ENCODE data around the gene IGSF21. TPM values are rescaled to one million over a fixed set of nuclear protein-coding genes. Genes with fewer than 3 reads are reported as not detected.

IGSF21 gene
- total and polyA plus RNA-seq, 4 donors = 0.31 to 1.5 (median 0.88) TPM

DNA sequence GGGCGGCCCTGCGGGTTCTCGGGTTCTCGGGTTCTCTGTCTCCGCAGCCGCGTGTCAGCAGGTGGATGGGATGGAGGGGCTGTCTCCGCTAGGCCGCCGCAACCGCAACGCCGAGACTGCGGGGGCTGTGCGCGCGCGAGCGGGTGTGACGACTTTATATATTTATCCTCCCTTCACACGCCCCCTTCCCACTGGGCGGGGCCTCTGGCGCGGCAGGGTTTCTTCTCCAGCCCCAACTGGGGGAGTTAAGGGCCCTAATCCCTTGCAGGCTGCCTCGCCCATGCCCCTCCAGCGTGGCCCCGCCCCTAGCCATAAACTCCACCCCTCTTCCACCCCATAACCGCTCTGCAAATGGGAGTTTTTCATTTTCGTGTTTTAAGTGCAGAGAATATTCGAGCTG, 3.4 kb downstream of the IGSF21 start:
- Histone ChIP-seq H3K4me1 (ENCODE audit: control insufficient read depth in 4 of 4, insufficient read depth in 4 of 4, low read length in 3 of 4) (peaks cover 5 to 29% (median 10%) of the 10 kb centered on the region in 4 donors), H3K36me3 (ENCODE audit: control insufficient read depth in 4 of 4, insufficient read depth in 3 of 4, low read depth in 1 of 4, low read length in 3 of 4) (no peaks in the 10 kb centered on the region), H3K9ac (ENCODE audit: low read depth in 1 of 2, low read length in 2 of 2) (no peak overlapping the region), H3K4me3 (ENCODE audit: low read depth in 1 of 3, low read length in 3 of 3) (peak overlapping the region in 1 of 3 donors; percentile 9), H3K9me3 (ENCODE audit: control insufficient read depth in 4 of 4, low read length in 3 of 4) (no peaks in the 10 kb centered on the region), H3K27me3 (ENCODE audit: control insufficient read depth in 4 of 4, insufficient read depth in 4 of 4, low read length in 3 of 4) (peaks cover 9 to 21% (median 12%) of the 10 kb centered on the region in 4 donors), H3K27ac (ENCODE audit: low read depth in 1 of 2, low read length in 2 of 2) (no peak overlapping the region)
- no peak for DNase-seq (ENCODE audit: low spot score)
- 6% methylated on average over 30 of the region's 30 CpGs for WGBS
- TF ChIP-seq, protein P1, sequence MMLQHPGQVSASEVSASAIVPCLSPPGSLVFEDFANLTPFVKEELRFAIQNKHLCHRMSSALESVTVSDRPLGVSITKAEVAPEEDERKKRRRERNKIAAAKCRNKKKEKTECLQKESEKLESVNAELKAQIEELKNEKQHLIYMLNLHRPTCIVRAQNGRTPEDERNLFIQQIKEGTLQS (IDR thresholded peaks at IDR 0.05) = no peak
- no peak for TF ChIP-seq ZBTB33 (IDR thresholded peaks at IDR 0.05)

DNA sequence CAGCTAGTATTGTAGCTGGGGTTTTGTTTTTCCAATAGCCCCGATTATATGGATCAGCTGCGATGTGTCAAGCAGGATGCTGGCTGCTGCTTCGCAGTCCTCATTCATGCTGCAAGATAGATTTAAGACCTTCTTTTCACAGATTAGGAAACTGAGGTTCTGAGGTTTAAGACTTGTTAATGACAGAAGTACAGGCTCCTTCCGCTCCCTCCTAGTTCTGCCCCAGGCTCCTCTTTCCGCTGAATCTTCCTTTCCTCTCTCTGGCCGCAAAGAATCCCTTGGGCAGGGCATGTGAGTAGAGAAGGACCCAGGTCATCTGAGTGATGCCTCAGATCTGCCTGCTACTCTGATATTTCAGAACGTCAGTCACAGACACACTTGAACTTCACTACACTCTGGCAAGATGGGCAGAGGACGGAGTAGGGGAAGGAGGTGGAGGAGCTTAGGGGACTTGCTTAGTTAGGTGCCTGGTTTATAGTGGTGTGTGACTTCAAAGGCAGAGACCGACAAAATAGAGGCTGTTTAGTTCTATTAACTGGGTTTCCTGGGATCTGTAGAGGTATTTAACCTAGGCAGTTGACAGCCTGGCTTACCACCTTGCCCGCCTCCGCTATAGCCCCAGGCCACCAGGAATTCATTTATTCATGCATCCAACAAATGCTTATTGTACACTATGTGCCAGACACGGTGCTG, 4.2 kb downstream of the IGSF21 start:
- Histone ChIP-seq H3K36me3 (ENCODE audit: control insufficient read depth in 4 of 4, insufficient read depth in 3 of 4, low read depth in 1 of 4, low read length in 3 of 4) (no peaks in the 10 kb centered on the region), H3K4me1 (ENCODE audit: control insufficient read depth in 4 of 4, insufficient read depth in 4 of 4, low read length in 3 of 4) (peaks cover 5 to 29% (median 10%) of the 10 kb centered on the region in 4 donors), H3K9me3 (ENCODE audit: control insufficient read depth in 4 of 4, low read length in 3 of 4) (no peaks in the 10 kb centered on the region), H3K9ac (ENCODE audit: low read depth in 1 of 2, low read length in 2 of 2) (no peak overlapping the region), H3K27ac (ENCODE audit: low read depth in 1 of 2, low read length in 2 of 2) (no peak overlapping the region), H3K4me3 (ENCODE audit: low read depth in 1 of 3, low read length in 3 of 3) (no peak overlapping the region), H3K27me3 (ENCODE audit: control insufficient read depth in 4 of 4, insufficient read depth in 4 of 4, low read length in 3 of 4) (peaks cover 9 to 16% (median 10%) of the 10 kb centered on the region in 4 donors)
- 51% methylated on average over 12 of the region's 12 CpGs for WGBS
- DNase-seq (ENCODE audit: low spot score) = no peak
- TF ChIP-seq TAF1 (conservative IDR thresholded peaks at IDR 0.05) (no peak), JUND (IDR thresholded peaks at IDR 0.05) (no peak), HNF4A (conservative IDR thresholded peaks at IDR 0.05) (no peak), GABPA (IDR thresholded peaks at IDR 0.05 in 1 of 2, conservative IDR thresholded peaks at IDR 0.05 in 1 of 2) (no peak), NR2F2 (IDR thresholded peaks at IDR 0.05) (no peak), HNF4G (IDR thresholded peaks at IDR 0.05) (no peak), REST (IDR thresholded peaks at IDR 0.05) (no peak), ZBTB33 (IDR thresholded peaks at IDR 0.05) (no peak), YY1 (IDR thresholded peaks at IDR 0.05) (no peak), RAD21 (IDR thresholded peaks at IDR 0.05) (no peak), EGR1 (IDR thresholded peaks at IDR 0.05; ENCODE audit: low read depth in 2 of 2) (no peak), FOXA1 (IDR thresholded peaks at IDR 0.05) (no peak), MAX (IDR thresholded peaks at IDR 0.05) (no peak), RXRA (IDR thresholded peaks at IDR 0.05) (no peak), FOXA2 (IDR thresholded peaks at IDR 0.05) (no peak), SP1 (IDR thresholded peaks at IDR 0.05) (no peak)
- TF ChIP-seq, protein P1 (IDR thresholded peaks at IDR 0.05) = no peak
- TF ChIP-seq, protein P2, sequence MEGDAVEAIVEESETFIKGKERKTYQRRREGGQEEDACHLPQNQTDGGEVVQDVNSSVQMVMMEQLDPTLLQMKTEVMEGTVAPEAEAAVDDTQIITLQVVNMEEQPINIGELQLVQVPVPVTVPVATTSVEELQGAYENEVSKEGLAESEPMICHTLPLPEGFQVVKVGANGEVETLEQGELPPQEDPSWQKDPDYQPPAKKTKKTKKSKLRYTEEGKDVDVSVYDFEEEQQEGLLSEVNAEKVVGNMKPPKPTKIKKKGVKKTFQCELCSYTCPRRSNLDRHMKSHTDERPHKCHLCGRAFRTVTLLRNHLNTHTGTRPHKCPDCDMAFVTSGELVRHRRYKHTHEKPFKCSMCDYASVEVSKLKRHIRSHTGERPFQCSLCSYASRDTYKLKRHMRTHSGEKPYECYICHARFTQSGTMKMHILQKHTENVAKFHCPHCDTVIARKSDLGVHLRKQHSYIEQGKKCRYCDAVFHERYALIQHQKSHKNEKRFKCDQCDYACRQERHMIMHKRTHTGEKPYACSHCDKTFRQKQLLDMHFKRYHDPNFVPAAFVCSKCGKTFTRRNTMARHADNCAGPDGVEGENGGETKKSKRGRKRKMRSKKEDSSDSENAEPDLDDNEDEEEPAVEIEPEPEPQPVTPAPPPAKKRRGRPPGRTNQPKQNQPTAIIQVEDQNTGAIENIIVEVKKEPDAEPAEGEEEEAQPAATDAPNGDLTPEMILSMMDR (IDR thresholded peaks at IDR 0.05; ENCODE audit: low read depth, low read length, missing input control) = no peak

Data from liver (tissue), 9 donors.